ENCODE results near the gene RXRB. TPM values are rescaled to one million over a fixed set of nuclear protein-coding genes. Genes with fewer than 3 reads are reported as not detected.

The RXRB gene
- total and polyA plus RNA-seq, 2 of the 13 experiments (the other 11 are each of a cell fraction or from before 2014, with no cell fraction given): 26.7 to 55.7 TPM

DNA sequence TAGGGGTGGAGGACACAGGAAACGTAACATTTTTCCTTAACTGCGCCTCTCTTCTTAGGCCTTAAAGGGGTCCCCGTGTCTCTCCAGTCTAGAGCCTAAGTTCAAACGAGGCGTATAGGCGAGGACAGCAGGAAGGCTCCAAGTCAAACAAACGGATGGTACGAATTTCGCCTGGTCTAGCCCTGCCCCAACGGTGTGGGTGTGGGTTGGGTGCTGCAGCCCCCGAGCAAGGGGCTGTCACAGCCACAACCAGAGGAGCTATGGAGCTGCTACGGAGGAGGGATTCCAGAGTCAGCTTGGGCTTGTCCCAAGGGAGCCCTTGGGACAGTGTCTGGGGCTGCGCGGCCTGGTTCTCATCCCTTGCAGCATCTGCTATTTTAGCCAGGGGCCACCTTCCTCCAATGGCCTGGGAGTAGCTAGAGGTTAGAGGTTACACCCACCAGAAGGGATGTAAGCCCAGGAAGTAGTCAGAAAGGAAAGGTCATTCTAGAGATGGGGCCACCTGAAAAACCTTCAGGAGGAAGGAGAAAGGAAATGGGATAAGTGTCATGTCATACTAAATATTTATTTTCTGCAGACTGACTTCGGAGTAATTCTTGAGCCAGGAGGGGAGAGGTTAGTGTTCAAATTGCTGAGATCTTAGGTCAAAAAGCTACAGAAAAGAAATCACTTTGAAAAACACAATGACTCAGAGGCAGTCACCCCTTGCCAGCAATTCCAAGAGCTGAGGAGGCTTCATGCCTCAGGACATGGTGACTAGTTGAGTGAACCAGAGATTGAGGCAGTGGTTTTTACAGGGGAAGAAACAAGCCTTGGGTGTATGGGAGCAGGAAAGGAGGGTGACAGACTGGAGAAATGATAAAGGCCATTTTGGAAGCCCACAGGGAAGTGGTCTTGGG lies 49.5 kb upstream of the RXRB start (continued):
- TF ChIP-seq ISL2 (CRISPR knock-in tag; IDR thresholded peaks at IDR 0.05): no peak
- TF ChIP-seq ZNF557 (CRISPR knock-in tag; IDR thresholded peaks at IDR 0.05): no peak
- TF ChIP-seq ZSCAN20 (CRISPR knock-in tag; IDR thresholded peaks at IDR 0.05; ENCODE audit: borderline replicate concordance): 0 out of 2 replicates have a peak, but pooled peaks have one; percentile 17
- TF ChIP-seq BRD4 (CRISPR knock-in tag; IDR thresholded peaks at IDR 0.05): no peak; the same call in none of the 2 replicates
- TF ChIP-seq, protein P1, sequence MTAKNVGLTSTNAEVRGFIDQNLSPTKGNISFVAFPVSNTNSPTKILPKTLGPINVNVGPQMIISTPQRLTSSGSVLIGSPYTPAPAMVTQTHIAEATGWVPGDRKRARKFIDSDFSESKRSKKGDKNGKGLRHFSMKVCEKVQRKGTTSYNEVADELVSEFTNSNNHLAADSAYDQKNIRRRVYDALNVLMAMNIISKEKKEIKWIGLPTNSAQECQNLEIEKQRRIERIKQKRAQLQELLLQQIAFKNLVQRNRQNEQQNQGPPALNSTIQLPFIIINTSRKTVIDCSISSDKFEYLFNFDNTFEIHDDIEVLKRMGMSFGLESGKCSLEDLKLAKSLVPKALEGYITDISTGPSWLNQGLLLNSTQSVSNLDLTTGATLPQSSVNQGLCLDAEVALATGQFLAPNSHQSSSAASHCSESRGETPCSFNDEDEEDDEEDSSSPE (CRISPR knock-in tag; IDR thresholded peaks at IDR 0.05): no peak
- TF ChIP-seq, protein P2, sequence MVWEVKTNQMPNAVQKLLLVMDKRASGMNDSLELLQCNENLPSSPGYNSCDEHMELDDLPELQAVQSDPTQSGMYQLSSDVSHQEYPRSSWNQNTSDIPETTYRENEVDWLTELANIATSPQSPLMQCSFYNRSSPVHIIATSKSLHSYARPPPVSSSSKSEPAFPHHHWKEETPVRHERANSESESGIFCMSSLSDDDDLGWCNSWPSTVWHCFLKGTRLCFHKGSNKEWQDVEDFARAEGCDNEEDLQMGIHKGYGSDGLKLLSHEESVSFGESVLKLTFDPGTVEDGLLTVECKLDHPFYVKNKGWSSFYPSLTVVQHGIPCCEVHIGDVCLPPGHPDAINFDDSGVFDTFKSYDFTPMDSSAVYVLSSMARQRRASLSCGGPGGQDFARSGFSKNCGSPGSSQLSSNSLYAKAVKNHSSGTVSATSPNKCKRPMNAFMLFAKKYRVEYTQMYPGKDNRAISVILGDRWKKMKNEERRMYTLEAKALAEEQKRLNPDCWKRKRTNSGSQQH (CRISPR knock-in tag; IDR thresholded peaks at IDR 0.05; ENCODE audit: low read depth): peak; percentile 20; the same call in 1 of the 2 replicates
- no peak for TF ChIP-seq TEAD2 (CRISPR knock-in tag; IDR thresholded peaks at IDR 0.05)
- TF ChIP-seq, protein P3, sequence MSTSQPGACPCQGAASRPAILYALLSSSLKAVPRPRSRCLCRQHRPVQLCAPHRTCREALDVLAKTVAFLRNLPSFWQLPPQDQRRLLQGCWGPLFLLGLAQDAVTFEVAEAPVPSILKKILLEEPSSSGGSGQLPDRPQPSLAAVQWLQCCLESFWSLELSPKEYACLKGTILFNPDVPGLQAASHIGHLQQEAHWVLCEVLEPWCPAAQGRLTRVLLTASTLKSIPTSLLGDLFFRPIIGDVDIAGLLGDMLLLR (CRISPR knock-in tag; IDR thresholded peaks at IDR 0.05): no peak
- TF ChIP-seq SMARCE1 (IDR thresholded peaks at IDR 0.05; ENCODE audit: borderline replicate concordance): no peak
- no peak for TF ChIP-seq NFE2L2 (IDR thresholded peaks at IDR 0.05; ENCODE audit: low read length)
- TF ChIP-seq, protein P4, sequence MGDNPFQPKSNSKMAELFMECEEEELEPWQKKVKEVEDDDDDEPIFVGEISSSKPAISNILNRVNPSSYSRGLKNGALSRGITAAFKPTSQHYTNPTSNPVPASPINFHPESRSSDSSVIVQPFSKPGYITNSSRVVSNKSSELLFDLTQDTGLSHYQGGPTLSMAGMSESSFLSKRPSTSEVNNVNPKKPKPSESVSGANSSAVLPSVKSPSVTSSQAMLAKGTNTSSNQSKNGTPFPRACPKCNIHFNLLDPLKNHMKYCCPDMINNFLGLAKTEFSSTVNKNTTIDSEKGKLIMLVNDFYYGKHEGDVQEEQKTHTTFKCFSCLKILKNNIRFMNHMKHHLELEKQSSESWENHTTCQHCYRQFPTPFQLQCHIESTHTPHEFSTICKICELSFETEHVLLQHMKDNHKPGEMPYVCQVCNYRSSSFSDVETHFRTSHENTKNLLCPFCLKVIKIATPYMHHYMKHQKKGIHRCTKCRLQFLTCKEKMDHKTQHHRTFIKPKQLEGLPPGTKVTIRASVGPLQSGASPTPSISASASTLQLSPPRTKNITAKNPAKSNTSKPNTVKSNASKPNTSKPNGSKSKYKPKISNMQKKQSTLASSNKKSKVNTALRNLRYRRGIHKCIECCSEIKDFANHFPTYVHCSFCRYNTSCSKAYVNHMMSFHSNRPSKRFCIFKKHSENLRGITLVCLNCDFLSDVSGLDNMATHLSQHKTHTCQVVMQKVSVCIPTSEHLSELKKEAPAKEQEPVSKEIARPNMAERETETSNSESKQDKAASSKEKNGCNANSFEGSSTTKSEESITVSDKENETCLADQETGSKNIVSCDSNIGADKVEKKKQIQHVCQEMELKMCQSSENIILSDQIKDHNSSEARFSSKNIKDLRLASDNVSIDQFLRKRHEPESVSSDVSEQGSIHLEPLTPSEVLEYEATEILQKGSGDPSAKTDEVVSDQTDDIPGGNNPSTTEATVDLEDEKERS (CRISPR knock-in tag; IDR thresholded peaks at IDR 0.05): no peak
- TF ChIP-seq HOXA3 (CRISPR knock-in tag; IDR thresholded peaks at IDR 0.05): no peak
- no peak for TF ChIP-seq SOX6 (IDR thresholded peaks at IDR 0.05)
- TF ChIP-seq SOX6 (CRISPR knock-in tag; IDR thresholded peaks at IDR 0.05): no peak
- TF ChIP-seq KMT2A (CRISPR knock-in tag; IDR thresholded peaks at IDR 0.05): no peak
- peak; percentile 62 for TF ChIP-seq ZC3H13 (CRISPR knock-in tag; IDR thresholded peaks at IDR 0.05)
- no peak for TF ChIP-seq ZNF12 (CRISPR knock-in tag; IDR thresholded peaks at IDR 0.05)
- peak; percentile 14; the same call in 1 of the 2 replicates for TF ChIP-seq NKX3-1 (CRISPR knock-in tag; IDR thresholded peaks at IDR 0.05)
- TF ChIP-seq, protein P5, sequence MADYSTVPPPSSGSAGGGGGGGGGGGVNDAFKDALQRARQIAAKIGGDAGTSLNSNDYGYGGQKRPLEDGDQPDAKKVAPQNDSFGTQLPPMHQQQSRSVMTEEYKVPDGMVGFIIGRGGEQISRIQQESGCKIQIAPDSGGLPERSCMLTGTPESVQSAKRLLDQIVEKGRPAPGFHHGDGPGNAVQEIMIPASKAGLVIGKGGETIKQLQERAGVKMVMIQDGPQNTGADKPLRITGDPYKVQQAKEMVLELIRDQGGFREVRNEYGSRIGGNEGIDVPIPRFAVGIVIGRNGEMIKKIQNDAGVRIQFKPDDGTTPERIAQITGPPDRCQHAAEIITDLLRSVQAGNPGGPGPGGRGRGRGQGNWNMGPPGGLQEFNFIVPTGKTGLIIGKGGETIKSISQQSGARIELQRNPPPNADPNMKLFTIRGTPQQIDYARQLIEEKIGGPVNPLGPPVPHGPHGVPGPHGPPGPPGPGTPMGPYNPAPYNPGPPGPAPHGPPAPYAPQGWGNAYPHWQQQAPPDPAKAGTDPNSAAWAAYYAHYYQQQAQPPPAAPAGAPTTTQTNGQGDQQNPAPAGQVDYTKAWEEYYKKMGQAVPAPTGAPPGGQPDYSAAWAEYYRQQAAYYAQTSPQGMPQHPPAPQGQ (CRISPR knock-in tag; IDR thresholded peaks at IDR 0.05; ENCODE audit: borderline replicate concordance): 0 out of 2 replicates have a peak, but pooled peaks have one; percentile 32
- no peak for TF ChIP-seq ZNF749 (CRISPR knock-in tag; IDR thresholded peaks at IDR 0.05; ENCODE audit: borderline replicate concordance)
- TF ChIP-seq ZNF326 (CRISPR knock-in tag; IDR thresholded peaks at IDR 0.05; ENCODE audit: borderline replicate concordance): 0 out of 2 replicates have a peak, but pooled peaks have one; percentile 10
- TF ChIP-seq SSRP1 (CRISPR knock-in tag; IDR thresholded peaks at IDR 0.05): peak; percentile 15
- no peak; the same call in 1 of the 2 replicates for TF ChIP-seq ZNF33B (CRISPR knock-in tag; IDR thresholded peaks at IDR 0.05)
